GM21526 (cell line): ENCODE results near the gene CDCP1.

Source experiments
- ATAC-seq: cut with Tn5 transposase; IDR thresholded peaks from one replicate; pipeline ENCODE4 v1.9.1; 2021; ENCODE audit warnings: moderate library complexity; ENCODE audit not compliant: unreplicated experiment, low FRiP score

The CDCP1 gene

GRCh38 chr3:45034612-45035252 lies 111.4 kb downstream of the CDCP1 start:
- no peak for ATAC-seq

GRCh38 chr3:45033791-45034190 lies 112.4 kb downstream of the CDCP1 start:
- ATAC-seq = no peak
